ENCODE measurements around the gene GOLGA8B.

DNA sequence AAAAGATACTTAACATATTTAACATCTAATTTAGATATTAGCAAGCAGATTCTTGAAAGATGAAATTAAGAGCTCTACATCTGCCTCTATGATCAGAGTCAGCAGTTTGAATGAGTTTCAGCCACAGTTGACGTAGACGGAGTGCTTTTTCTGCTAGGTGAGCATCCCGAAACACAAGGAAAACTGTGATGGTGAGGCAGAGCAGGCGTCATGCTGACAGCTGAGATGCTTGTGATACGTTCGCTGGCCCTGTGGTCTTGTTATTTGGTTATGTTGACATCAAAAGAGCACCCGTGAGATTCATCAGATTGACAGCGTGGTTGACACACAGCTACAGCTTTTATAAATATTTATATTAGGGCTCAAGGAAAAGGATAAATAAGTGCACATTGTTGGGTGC lies 19.6 kb upstream of the GOLGA8B start:
- TF ChIP-seq POLR2A (IDR thresholded peaks at IDR 0.05; ENCODE audit: low read depth) = no peak
- no peak for TF ChIP-seq EP300 (IDR thresholded peaks at IDR 0.05)
- TF ChIP-seq, protein P1, sequence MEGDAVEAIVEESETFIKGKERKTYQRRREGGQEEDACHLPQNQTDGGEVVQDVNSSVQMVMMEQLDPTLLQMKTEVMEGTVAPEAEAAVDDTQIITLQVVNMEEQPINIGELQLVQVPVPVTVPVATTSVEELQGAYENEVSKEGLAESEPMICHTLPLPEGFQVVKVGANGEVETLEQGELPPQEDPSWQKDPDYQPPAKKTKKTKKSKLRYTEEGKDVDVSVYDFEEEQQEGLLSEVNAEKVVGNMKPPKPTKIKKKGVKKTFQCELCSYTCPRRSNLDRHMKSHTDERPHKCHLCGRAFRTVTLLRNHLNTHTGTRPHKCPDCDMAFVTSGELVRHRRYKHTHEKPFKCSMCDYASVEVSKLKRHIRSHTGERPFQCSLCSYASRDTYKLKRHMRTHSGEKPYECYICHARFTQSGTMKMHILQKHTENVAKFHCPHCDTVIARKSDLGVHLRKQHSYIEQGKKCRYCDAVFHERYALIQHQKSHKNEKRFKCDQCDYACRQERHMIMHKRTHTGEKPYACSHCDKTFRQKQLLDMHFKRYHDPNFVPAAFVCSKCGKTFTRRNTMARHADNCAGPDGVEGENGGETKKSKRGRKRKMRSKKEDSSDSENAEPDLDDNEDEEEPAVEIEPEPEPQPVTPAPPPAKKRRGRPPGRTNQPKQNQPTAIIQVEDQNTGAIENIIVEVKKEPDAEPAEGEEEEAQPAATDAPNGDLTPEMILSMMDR (IDR thresholded peaks at IDR 0.05) = no peak

Data from esophagus muscularis mucosa (tissue), 4 donors.